Measurements from ENCODE around the gene SMARCA4. TPM values are rescaled to one million over a fixed set of nuclear protein-coding genes. Genes with fewer than 3 reads are reported as not detected.
"Not testable (repeated sequence)": the region's sequence is repeated elsewhere in the genome, so short reads cannot be mapped to it uniquely, and the experiment has no call there.

Gene SMARCA4
- total RNA-seq, 1 experiment from 2014 or later: 36.2 TPM

DNA sequence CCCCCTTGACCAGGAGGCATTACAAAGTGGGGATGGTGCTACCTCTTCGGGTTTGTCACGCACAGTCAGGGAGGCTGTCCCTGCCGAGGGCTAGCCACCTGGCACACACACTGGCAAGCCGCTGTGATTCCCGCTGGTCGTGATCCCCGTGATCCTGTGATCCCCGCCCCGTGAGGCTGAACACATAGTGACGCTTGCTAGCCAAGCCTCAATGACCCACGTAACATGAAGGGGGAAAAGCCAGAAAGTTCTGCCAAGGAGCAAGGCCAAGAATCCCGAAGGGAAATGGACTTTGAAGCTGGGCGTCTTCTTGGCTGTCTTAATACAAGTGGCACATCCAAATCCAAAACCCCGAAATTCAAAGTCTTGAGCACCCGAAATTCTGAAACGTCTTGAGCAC, 142.1 kb downstream of the SMARCA4 start:
- intact Hi-C loops (cut with micrococcal nuclease; ENCODE audit: unreplicated experiment): no loop called here
- POLR2A ChIA-PET: no interaction called here
- Histone ChIP-seq H3K27me3 (ENCODE audit: control insufficient read depth, insufficient read depth, low read length) (no peaks in the 10 kb centered on the region), H3K36me3 (ENCODE audit: control insufficient read depth, insufficient read depth, low read length) (peaks cover 10% of the 10 kb centered on the region; the same call in 1 of the 2 replicates), H3K4me1 (ENCODE audit: control insufficient read depth, insufficient read depth, low read length) (no peaks in the 10 kb centered on the region), H3K9me3 (ENCODE audit: control insufficient read depth, insufficient read depth, low read depth, low read length) (no peaks in the 10 kb centered on the region), H3K4me3 (ENCODE audit: low read depth in 2 of 2, low read length in 2 of 2) (no peak overlapping the region), H3K27ac (ENCODE audit: low read length) (no peak overlapping the region)
- ATAC-seq (no peak), DNase-seq (ENCODE audit: low read depth, low spot score) (no peak)
- TF ChIP-seq SIN3A (IDR thresholded peaks at IDR 0.05; ENCODE audit: borderline replicate concordance, insufficient read depth, low read depth, low read length) (no peak), POLR2AphosphoS5 (IDR thresholded peaks at IDR 0.05; ENCODE audit: low read depth, low read length) (no peak), TCF7L2 (IDR thresholded peaks at IDR 0.05; ENCODE audit: low read depth, low read length) (no peak)
- TF ChIP-seq, protein P1, sequence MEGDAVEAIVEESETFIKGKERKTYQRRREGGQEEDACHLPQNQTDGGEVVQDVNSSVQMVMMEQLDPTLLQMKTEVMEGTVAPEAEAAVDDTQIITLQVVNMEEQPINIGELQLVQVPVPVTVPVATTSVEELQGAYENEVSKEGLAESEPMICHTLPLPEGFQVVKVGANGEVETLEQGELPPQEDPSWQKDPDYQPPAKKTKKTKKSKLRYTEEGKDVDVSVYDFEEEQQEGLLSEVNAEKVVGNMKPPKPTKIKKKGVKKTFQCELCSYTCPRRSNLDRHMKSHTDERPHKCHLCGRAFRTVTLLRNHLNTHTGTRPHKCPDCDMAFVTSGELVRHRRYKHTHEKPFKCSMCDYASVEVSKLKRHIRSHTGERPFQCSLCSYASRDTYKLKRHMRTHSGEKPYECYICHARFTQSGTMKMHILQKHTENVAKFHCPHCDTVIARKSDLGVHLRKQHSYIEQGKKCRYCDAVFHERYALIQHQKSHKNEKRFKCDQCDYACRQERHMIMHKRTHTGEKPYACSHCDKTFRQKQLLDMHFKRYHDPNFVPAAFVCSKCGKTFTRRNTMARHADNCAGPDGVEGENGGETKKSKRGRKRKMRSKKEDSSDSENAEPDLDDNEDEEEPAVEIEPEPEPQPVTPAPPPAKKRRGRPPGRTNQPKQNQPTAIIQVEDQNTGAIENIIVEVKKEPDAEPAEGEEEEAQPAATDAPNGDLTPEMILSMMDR (IDR thresholded peaks at IDR 0.05): no peak
- TF ChIP-seq, protein P2, sequence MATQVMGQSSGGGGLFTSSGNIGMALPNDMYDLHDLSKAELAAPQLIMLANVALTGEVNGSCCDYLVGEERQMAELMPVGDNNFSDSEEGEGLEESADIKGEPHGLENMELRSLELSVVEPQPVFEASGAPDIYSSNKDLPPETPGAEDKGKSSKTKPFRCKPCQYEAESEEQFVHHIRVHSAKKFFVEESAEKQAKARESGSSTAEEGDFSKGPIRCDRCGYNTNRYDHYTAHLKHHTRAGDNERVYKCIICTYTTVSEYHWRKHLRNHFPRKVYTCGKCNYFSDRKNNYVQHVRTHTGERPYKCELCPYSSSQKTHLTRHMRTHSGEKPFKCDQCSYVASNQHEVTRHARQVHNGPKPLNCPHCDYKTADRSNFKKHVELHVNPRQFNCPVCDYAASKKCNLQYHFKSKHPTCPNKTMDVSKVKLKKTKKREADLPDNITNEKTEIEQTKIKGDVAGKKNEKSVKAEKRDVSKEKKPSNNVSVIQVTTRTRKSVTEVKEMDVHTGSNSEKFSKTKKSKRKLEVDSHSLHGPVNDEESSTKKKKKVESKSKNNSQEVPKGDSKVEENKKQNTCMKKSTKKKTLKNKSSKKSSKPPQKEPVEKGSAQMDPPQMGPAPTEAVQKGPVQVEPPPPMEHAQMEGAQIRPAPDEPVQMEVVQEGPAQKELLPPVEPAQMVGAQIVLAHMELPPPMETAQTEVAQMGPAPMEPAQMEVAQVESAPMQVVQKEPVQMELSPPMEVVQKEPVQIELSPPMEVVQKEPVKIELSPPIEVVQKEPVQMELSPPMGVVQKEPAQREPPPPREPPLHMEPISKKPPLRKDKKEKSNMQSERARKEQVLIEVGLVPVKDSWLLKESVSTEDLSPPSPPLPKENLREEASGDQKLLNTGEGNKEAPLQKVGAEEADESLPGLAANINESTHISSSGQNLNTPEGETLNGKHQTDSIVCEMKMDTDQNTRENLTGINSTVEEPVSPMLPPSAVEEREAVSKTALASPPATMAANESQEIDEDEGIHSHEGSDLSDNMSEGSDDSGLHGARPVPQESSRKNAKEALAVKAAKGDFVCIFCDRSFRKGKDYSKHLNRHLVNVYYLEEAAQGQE (IDR thresholded peaks at IDR 0.05; ENCODE audit: insufficient read depth in 1 of 2, low read depth in 2 of 2, low read length in 1 of 2): no peak
- TSS peak; percentile 24 for BruUV-seq (replicated peaks)
- in situ Hi-C loops (cut with HindIII; ENCODE audit: low pct_unique_long_range_greater_than_20kb, low sequenced_read_pairs): no loop called here
- CTCF ChIA-PET: no interaction called here

DNA sequence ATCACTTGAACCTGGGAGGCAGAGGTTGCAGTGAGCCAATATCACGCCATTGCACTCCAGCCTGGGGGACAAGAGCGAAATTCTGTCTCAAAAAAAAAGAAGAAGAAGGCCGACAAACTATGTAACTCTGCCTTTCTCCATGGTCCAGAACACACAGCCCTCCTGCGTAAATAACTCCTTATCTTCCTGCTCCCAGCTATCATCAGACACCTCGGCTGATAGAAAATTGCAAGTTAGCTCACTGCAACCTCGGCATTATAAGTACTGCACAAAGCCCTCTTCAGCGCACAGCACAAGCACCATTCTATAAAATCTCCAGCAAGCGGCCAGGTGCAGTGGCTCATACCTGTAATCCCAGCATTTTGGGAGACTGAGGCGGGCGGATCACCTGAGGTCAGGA, 142.8 kb downstream of the SMARCA4 start:
- CTCF ChIA-PET; DNase-seq (ENCODE audit: low read depth, low spot score); intact Hi-C loops (cut with micrococcal nuclease; ENCODE audit: unreplicated experiment); POLR2A ChIA-PET; H3K27ac ChIP-seq (ENCODE audit: low read length); BruUV-seq (replicated peaks); H3K4me1 ChIP-seq (ENCODE audit: control insufficient read depth, insufficient read depth, low read length); H3K9me3 ChIP-seq (ENCODE audit: control insufficient read depth, insufficient read depth, low read depth, low read length); ATAC-seq; H3K27me3 ChIP-seq (ENCODE audit: control insufficient read depth, insufficient read depth, low read length); H3K4me3 ChIP-seq (ENCODE audit: low read depth in 2 of 2, low read length in 2 of 2); in situ Hi-C loops (cut with HindIII; ENCODE audit: low pct_unique_long_range_greater_than_20kb, low sequenced_read_pairs): not testable (repeated sequence)
- peaks cover 10% of the 10 kb centered on the region; the same call in 1 of the 2 replicates for H3K36me3 ChIP-seq (ENCODE audit: control insufficient read depth, insufficient read depth, low read length)

DNA sequence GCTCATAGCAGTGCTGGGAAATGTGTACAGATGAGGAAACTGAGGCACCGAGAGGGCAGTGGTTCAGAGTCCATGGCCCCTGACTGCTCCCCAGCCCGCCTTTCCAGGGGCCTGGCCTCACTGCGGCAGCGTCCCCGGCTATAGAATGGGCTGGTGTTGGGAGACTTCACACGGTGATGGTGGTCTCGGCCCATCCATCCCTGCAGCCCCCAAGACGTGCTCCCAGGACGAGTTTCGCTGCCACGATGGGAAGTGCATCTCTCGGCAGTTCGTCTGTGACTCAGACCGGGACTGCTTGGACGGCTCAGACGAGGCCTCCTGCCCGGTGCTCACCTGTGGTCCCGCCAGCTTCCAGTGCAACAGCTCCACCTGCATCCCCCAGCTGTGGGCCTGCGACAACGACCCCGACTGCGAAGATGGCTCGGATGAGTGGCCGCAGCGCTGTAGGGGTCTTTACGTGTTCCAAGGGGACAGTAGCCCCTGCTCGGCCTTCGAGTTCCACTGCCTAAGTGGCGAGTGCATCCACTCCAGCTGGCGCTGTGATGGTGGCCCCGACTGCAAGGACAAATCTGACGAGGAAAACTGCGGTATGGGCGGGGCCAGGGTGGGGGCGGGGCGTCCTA, 144.3 kb downstream of the SMARCA4 start:
- ChIA-PET POLR2A (interaction anchor here (0.6 kb wide), 1 partner anchor 117 kb away, joined by 5 read pairs; no protein-coding TSS in a partner anchor), CTCF (no interaction called here)
- peaks cover 13% of the 10 kb centered on the region for H3K36me3 ChIP-seq (ENCODE audit: control insufficient read depth, insufficient read depth, low read length)
- intact Hi-C loops (cut with micrococcal nuclease; ENCODE audit: unreplicated experiment) (no loop called here), in situ Hi-C loops (cut with HindIII; ENCODE audit: low pct_unique_long_range_greater_than_20kb, low sequenced_read_pairs) (no loop called here)
- TF ChIP-seq, protein P2 (IDR thresholded peaks at IDR 0.05; ENCODE audit: insufficient read depth in 1 of 2, low read depth in 2 of 2, low read length in 1 of 2): no peak
- TF ChIP-seq POLR2AphosphoS5 (IDR thresholded peaks at IDR 0.05; ENCODE audit: low read depth, low read length) (no peak), SIN3A (IDR thresholded peaks at IDR 0.05; ENCODE audit: borderline replicate concordance, insufficient read depth, low read depth, low read length) (no peak), TCF7L2 (IDR thresholded peaks at IDR 0.05; ENCODE audit: low read depth, low read length) (no peak)
- TF ChIP-seq, protein P1 (IDR thresholded peaks at IDR 0.05): no peak
- H3K27ac ChIP-seq (ENCODE audit: low read length): no peak overlapping the region
- BruUV-seq (replicated peaks): TSS peak; percentile 57
- DNase-seq (ENCODE audit: low read depth, low spot score) (no peak), ATAC-seq (peak; percentile 35; the same call in 1 of the 2 replicates)
- no peaks in the 10 kb centered on the region for H3K27me3 ChIP-seq (ENCODE audit: control insufficient read depth, insufficient read depth, low read length)
- no peak overlapping the region for H3K4me3 ChIP-seq (ENCODE audit: low read depth in 2 of 2, low read length in 2 of 2)
- no peaks in the 10 kb centered on the region for H3K9me3 ChIP-seq (ENCODE audit: control insufficient read depth, insufficient read depth, low read depth, low read length)
- H3K4me1 ChIP-seq (ENCODE audit: control insufficient read depth, insufficient read depth, low read length): no peaks in the 10 kb centered on the region

Measured in Panc1 (cell line).